GM21619 (cell line): ENCODE results near the gene CCNK.

ENCODE experiments used
- ATAC-seq: cut with Tn5 transposase; IDR thresholded peaks from one replicate; pipeline ENCODE4 v1.9.1; 2021; ENCODE audit not compliant: unreplicated experiment

CCNK gene

DNA sequence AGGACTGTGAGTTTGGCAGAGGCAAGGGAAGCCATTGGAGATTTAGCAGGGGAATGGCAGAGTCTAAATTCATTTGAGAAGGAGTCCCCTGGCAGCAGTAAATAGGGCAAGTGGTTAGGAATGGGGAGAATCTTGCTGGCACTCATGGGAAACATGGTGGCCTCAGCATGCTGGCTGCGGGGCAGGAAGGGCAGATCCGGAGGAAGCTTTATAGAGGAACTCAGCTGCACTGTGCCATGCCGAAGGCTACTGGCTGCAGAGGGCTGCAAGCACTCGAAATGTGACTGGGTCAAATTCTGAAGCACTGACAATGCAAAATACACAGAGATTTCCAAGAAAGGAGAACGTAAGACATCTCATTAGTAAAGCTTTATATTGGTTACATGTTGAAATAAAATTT lies 23.9 kb downstream of the CCNK start:
- no peak for ATAC-seq

- no peak for ATAC-seq
Observed at GRCh38 chr14:99506276-99506675, 25.1 kb downstream of the CCNK start.

- ATAC-seq: no peak
Observed at GRCh38 chr14:99507860-99508640, 26.8 kb downstream of the CCNK start.

GRCh38 chr14:99508896-99509629 lies 27.9 kb downstream of the CCNK start:
- ATAC-seq: no peak

GRCh38 chr14:99509871-99510555 lies 28.8 kb downstream of the CCNK start:
- ATAC-seq: no peak

GRCh38 chr14:99510556-99511139 lies 29.4 kb downstream of the CCNK start:
- ATAC-seq: no peak

GRCh38 chr14:99511421-99512109 lies 30.4 kb downstream of the CCNK start:
- no peak for ATAC-seq

DNA sequence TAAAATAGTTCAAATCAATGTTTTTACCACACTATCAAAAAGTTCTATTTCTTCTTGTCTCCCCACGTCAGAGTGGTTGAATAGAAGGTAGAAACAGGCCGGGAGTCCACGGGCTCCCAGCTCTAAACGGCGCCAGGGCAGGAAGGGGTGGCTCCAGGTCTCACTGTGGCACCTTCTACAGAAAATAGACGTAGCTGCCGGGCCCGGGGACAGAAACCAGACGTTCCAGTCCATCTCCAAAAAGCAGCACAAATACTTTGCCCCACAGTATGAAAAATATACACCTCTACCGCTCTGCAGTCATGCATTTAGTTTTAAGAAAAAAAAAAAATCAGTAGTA lies 30.9 kb downstream of the CCNK start:
- no peak for ATAC-seq

- ATAC-seq: no peak
Observed at GRCh38 chr14:99512571-99513182, 31.5 kb downstream of the CCNK start.

DNA sequence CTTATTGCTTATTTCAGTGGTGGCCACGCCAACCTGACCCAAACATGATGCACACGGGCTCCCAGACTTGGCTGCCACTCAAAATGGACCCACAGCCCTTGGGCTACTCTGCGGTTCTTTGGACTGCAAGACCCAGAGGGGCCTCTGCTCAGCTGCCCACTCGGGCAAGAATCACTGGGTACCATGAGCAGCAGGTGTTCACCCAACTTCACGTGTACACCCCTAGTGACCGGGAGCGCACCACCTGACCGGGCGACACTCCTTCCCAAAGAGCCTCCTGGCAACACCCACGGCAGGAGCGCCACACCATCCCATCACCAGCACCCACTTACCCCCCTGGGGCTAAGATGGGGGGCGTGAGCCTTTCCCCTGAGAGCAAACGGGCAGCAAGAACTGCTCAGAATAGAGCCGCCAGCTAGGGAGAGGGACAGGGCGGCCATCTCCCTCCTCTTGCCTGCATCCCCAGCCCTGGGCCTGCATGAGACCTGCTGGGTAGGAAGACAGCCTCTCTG lies 32.0 kb downstream of the CCNK start:
- ATAC-seq: no peak

DNA sequence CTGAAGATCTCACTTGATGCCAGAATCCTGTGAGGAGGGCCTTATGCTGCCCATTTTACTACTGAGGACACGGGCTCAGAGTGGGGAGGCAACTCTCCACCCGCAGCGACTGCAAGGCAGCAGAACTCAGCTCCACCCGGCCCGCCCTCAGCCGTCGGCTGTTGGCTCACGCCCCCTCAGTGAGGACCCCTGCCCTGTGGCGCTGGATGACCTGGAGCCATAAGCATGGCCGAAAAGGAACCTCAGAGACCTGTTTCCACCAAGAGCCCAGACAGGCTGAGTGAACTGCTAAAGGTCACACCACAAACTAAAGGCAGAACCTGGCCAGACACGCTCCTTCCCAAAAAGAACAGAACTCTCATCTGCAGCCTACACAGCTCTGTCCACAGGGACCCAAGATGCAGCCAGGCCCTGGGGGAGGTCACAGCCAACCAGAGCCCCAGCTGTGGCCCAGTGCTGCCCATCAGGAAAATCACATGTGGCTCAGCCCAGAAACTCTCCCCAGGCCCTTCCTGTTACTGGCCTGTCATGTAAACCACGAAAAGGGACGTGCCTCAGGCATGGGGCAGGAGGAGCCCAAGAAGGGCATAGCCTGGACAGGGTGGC lies 32.8 kb downstream of the CCNK start:
- ATAC-seq: no peak

DNA sequence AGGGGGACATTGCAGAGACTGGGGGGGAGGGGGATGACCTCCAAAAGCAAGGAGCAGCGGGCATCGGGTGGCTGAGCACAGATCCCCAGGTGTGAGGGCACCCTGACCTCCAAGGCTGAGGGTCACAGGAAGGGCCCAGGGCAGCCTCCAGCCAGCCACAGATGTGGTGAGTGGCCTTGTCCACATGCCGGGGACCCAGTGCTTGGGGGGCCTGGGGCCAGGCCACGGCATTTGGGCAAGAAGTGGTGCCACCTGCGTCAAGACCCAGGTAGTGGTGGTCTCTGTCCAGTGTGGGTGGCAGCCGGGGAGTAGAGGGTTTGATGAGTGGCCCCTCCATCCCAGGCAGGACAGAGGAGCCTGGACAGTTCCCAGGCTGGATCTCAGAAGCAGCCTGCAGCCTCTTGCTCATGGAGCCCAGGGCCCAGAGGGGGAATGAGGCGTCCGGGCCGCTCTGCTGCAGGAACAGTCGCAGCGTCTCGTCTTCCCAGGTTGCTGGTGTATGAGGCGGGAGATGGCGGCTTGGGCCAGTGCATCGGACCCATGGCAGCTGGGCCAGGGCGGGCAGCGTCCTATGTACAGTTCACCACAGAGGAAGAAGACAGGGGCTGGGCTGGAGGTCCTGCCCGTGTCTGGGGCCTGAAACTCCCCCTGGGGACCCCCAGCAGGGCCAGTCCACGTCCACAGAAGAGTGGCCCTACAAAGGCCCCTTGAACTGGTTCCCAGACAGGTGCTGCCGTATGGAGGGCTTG lies 33.5 kb downstream of the CCNK start:
- no peak for ATAC-seq

- ATAC-seq: no peak
Observed at GRCh38 chr14:99515301-99516155, 34.3 kb downstream of the CCNK start.

DNA sequence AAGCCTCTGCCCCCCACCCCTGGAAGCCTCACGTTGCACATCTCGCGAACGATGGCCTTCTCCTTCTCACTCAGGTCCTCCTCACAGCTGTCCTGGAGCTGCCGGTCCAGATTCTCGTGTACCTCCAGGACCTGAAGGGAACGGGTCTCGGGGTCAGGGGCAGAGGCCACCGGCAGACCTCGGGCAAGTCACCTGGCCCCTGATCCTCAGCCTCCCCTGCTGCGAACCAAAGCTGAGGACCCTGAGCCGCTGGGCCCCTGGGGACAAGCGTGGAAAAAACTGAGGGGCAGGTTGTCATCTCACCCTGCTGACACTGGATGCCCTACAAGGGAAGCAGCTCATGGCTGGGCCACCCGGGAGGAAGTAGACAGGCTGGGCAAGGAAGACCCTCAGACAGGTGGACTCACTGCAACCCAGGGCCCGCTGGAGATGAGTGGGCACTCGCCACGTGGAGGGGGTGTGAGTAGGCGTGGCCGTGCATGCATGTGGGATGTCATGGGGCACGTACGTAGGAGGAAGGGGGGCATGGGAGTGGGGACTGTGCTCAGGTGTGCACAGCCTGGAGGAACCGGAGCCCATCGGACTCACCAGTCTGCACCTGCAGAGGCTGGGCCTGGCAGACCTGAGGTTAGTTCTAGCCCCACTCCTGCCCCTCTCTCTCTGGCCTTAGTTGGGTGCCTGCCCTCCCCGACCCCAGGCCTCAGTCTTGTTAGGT lies 35.1 kb downstream of the CCNK start:
- no peak for ATAC-seq

DNA sequence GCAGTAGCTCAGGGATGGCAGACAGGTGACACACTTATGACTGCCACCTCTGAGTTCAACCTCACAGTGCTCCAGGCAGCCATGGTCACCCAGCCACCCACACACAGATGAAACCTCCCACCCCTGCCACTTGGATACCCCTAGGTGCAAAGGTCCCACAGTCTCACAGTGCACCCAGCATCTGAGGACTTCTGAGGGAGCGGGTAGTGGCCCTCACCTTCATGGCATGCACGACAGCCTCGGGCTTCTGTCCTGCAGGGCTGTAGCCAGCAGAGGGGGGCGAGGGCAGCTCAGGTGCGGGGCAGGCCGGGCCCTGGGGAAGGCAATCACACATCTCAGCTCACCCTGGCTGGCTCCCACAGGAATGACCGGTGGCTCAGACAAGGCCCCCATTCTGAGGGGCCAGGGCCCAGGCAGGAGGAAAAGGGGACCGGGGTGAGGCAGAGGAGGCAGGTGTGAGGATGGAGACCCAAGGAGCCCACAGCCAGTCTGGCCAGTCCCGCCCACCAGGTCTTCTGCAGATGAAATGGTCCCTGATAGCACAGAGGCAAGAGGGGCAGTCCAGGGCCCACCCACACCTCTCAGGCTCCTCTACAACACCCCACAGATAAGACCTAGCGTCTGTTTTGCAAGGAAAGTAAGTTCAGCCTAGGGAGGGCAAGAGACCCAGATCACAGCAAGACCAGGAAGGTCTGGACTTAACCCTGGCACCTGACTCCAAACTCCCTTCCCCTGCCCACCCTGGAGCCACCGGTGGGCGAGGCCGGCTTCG lies 35.8 kb downstream of the CCNK start:
- ATAC-seq: no peak

DNA sequence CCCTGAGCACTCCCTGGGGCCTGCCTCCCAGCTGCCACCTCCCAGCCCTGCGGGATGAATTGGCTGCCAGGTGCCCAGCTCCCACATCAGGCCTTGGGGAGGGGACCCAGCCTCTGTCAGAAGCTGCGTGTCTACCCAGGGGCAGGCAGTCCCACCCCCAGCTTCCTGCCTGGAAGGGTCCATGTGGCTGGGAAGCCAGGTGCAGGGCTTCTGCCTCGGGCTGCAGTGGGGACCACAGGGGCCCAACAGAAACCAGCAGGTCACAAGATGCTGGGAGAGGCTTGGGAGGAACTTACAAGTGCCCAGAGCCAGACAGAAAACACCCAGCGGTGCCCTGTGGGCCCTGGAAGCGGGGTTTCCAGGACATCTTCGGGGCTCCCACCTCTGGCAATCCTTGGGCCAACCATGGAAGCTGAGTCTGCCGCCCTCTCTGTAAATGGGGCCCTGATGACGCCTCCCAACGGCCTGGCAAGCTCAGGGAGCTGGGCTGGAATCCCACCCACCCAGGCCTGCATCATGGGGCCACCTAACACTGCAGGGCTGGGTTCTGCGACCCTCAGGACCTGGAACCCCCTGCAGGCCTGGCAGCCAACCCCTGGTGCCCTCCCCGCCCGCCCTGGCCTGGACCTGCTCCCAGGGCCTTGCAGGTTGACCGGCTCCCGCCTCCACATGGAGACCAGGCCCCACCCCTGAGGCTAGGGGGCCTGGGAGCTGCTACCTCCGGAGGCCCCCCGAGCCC lies 36.6 kb downstream of the CCNK start:
- no peak for ATAC-seq
